ENCODE measurements around the gene DPF3. TPM values are rescaled to one million over a fixed set of nuclear protein-coding genes. Genes with fewer than 3 reads are reported as not detected.
"Not testable (repeated sequence)": the region's sequence is repeated elsewhere in the genome, so short reads cannot be mapped to it uniquely, and the experiment has no call there.

Gene DPF3
- total RNA-seq, 1 donor from 2014 or later, result 5.2 TPM

GRCh38 chr14:72881543-72881942 lies 12.4 kb downstream of the DPF3 start:
- no peak for DNase-seq (ENCODE audit: low spot score)
- no peak for ATAC-seq

- DNase-seq (ENCODE audit: low spot score) (no peak), ATAC-seq (no peak)
These were observed 13.1 kb downstream of the DPF3 start for GRCh38 chr14:72880820-72881219.

GRCh38 chr14:72880164-72880563 lies 13.7 kb downstream of the DPF3 start:
- DNase-seq (ENCODE audit: low spot score), result no peak
- no peak for ATAC-seq

GRCh38 chr14:72879431-72879830 lies 14.5 kb downstream of the DPF3 start:
- DNase-seq (ENCODE audit: low spot score) (no peak), ATAC-seq (no peak)

- ATAC-seq (no peak), DNase-seq (ENCODE audit: low spot score) (no peak)
These were observed 15.2 kb downstream of the DPF3 start for GRCh38 chr14:72878746-72879145.

GRCh38 chr14:72876710-72877063 lies 17.2 kb downstream of the DPF3 start:
- no peak for ATAC-seq

GRCh38 chr14:72876005-72876709 lies 17.7 kb downstream of the DPF3 start:
- DNase-seq (ENCODE audit: low spot score) (no peak), ATAC-seq (no peak)

More at GRCh38 chr14:72876710-72877063, 17.2 kb downstream of the DPF3 start:
- no peak for DNase-seq (ENCODE audit: low spot score)

- ATAC-seq; DNase-seq (ENCODE audit: low spot score): not testable (repeated sequence)
These were observed 23.0 kb downstream of the DPF3 start for GRCh38 chr14:72870878-72871277.

GRCh38 chr14:72869407-72870329 lies 24.2 kb downstream of the DPF3 start:
- ATAC-seq, result no peak
- no peak for DNase-seq (ENCODE audit: low spot score)

- DNase-seq (ENCODE audit: low spot score) (no peak), ATAC-seq (no peak)
These were observed 25.4 kb downstream of the DPF3 start for GRCh38 chr14:72868500-72868899.

- ATAC-seq (peak; percentile 65), DNase-seq (ENCODE audit: low spot score) (no peak)
These were observed 29.1 kb downstream of the DPF3 start for GRCh38 chr14:72864712-72865365.

- DNase-seq (ENCODE audit: low spot score) (no peak), ATAC-seq (no peak)
These were observed 30.5 kb downstream of the DPF3 start for GRCh38 chr14:72863216-72864006.

- ATAC-seq (peak; percentile 31), DNase-seq (ENCODE audit: low spot score) (no peak)
These were observed 37.2 kb downstream of the DPF3 start for GRCh38 chr14:72856530-72857266.

GRCh38 chr14:72855913-72856312 lies 38.0 kb downstream of the DPF3 start:
- DNase-seq (ENCODE audit: low spot score) (no peak), ATAC-seq (peak; percentile 66)

GRCh38 chr14:72852194-72852593 lies 41.7 kb downstream of the DPF3 start:
- DNase-seq (ENCODE audit: low spot score), result no peak
- ATAC-seq, result no peak

- DNase-seq (ENCODE audit: low spot score), result no peak
These were observed 42.3 kb downstream of the DPF3 start for GRCh38 chr14:72851635-72852034.

GRCh38 chr14:72850360-72850759 lies 43.5 kb downstream of the DPF3 start:
- DNase-seq (ENCODE audit: low spot score), result peak; percentile 80
- ATAC-seq, result peak; percentile 82

More at GRCh38 chr14:72851635-72852034, 42.3 kb downstream of the DPF3 start:
- ATAC-seq, result no peak

GRCh38 chr14:72849222-72849621 lies 44.7 kb downstream of the DPF3 start:
- peak; percentile 82 for DNase-seq (ENCODE audit: low spot score)
- ATAC-seq, result peak; percentile 80

- ATAC-seq, result no peak
- no peak for DNase-seq (ENCODE audit: low spot score)
These were observed 46.2 kb downstream of the DPF3 start for GRCh38 chr14:72847721-72848120.

- ATAC-seq (no peak), DNase-seq (ENCODE audit: low spot score) (no peak)
These were observed 48.2 kb downstream of the DPF3 start for GRCh38 chr14:72845683-72846082.
